WTC11 (cell line): Measurements from ENCODE around the gene ZNF587. TPM values are rescaled to one million over a fixed set of nuclear protein-coding genes. Genes with fewer than 3 reads are reported as not detected.

Experiments
- ATAC-seq: fragments of 200-7000 bp; cut with Tn5 transposase; 2 replicates; pipeline ENCODE4 v1.10.0; 2021; ENCODE audit warnings: mild to moderate bottlenecking, moderate library complexity
- CTCF ChIA-PET: fragments of 300-600 bp; sonication (Branson Sonifier 250); formaldehyde crosslinking; loops from one replicate; lab custom pipeline; 2021; ENCODE audit warnings: antibody characterized with exemption; lab: Charles Lee
- POLR2A ChIA-PET: fragments of 350-600 bp; sonication (Branson Sonifier 250); formaldehyde crosslinking; loops from one replicate; lab custom pipeline; 2021; ENCODE audit warnings: antibody characterized with exemption; lab: Charles Lee
- DNase-seq: peaks from one replicate; pipeline ENCODE4 v3.0.0; 2021; ENCODE audit warnings: low spot score
- H3K27ac Mint-ChIP-seq: 2 replicates; pipeline ENCODE4 v1.8.0; 2021; ENCODE audit warnings: mixed read lengths
- H3K27me3 Mint-ChIP-seq: 2 replicates; pipeline ENCODE4 v1.8.0; 2021; ENCODE audit warnings: low read depth, mild to moderate bottlenecking, moderate library complexity, mixed read lengths
- H3K36me3 Mint-ChIP-seq: 2 replicates; pipeline ENCODE4 v1.8.0; 2021; ENCODE audit warnings: mixed read lengths
- H3K4me1 Mint-ChIP-seq: 2 replicates; pipeline ENCODE4 v1.8.0; 2022; ENCODE audit warnings: mixed read lengths
- H3K4me3 Mint-ChIP-seq: 2 replicates; pipeline ENCODE4 v1.8.0; 2021; ENCODE audit warnings: mild to moderate bottlenecking, moderate library complexity, mixed read lengths
- H3K9me3 Mint-ChIP-seq: 2 replicates; pipeline ENCODE4 v1.8.0; 2021; ENCODE audit warnings: mixed read lengths
- E2F1 ChIP-seq: sonication (generic); formaldehyde crosslinking; IDR thresholded peaks from 2 replicates; pipeline ENCODE4 v1.8.0; 2022; ENCODE audit warnings: mild to moderate bottlenecking, missing genetic modification reagents
- ELF4 ChIP-seq: sonication (generic); formaldehyde crosslinking; IDR thresholded peaks from 2 replicates; pipeline ENCODE4 v1.8.1; 2022; ENCODE audit warnings: low read depth, mild to moderate bottlenecking, moderate library complexity, missing genetic modification reagents
- FOXK1 ChIP-seq: sonication (generic); formaldehyde crosslinking; IDR thresholded peaks from 2 replicates; pipeline ENCODE4 v1.8.0; 2022; ENCODE audit warnings: mild to moderate bottlenecking, moderate library complexity, missing genetic modification reagents
- GTF2I ChIP-seq: fragments of 250-450 bp; sonication (Bioruptor Pico); conservative IDR thresholded peaks from 2 replicates; pipeline ENCODE4 v1.4.0; 2021; ENCODE audit warnings: mild to moderate bottlenecking
- MLX ChIP-seq: sonication (generic); formaldehyde crosslinking; IDR thresholded peaks from 2 replicates; pipeline ENCODE4 v1.8.1; 2023; ENCODE audit warnings: mild to moderate bottlenecking, missing genetic modification reagents, moderate library complexity
- MYBL2 ChIP-seq: sonication (generic); formaldehyde crosslinking; IDR thresholded peaks from 2 replicates; pipeline ENCODE4 v1.8.1; 2023; ENCODE audit warnings: mild to moderate bottlenecking, moderate library complexity, missing genetic modification reagents
- NFE2L1 ChIP-seq: sonication (generic); formaldehyde crosslinking; IDR thresholded peaks from 2 replicates; pipeline ENCODE4 v1.8.1; 2023; ENCODE audit warnings: missing genetic modification reagents
- NFYB ChIP-seq: sonication (generic); formaldehyde crosslinking; conservative IDR thresholded peaks from 2 replicates; pipeline ENCODE4 v1.8.0; 2022; ENCODE audit warnings: low read depth, missing genetic modification reagents
- PRDM15 ChIP-seq: sonication (generic); formaldehyde crosslinking; IDR thresholded peaks from 2 replicates; pipeline ENCODE4 v1.8.0; 2022; ENCODE audit warnings: missing genetic modification reagents
- SMAD3 ChIP-seq: sonication (generic); formaldehyde crosslinking; IDR thresholded peaks from 2 replicates; pipeline ENCODE4 v1.8.0; 2022; ENCODE audit warnings: missing genetic modification reagents, mild to moderate bottlenecking, borderline replicate concordance
- TEAD1 ChIP-seq: sonication (generic); formaldehyde crosslinking; IDR thresholded peaks from 2 replicates; pipeline ENCODE4 v1.8.0; 2022; ENCODE audit warnings: mild to moderate bottlenecking, missing genetic modification reagents
- USF1 ChIP-seq: sonication (generic); formaldehyde crosslinking; IDR thresholded peaks from 2 replicates; pipeline ENCODE4 v1.8.0; 2022; ENCODE audit warnings: mild to moderate bottlenecking, missing genetic modification reagents
- USF2 ChIP-seq: sonication (generic); formaldehyde crosslinking; IDR thresholded peaks from 2 replicates; pipeline ENCODE4 v1.8.1; 2023; ENCODE audit warnings: mild to moderate bottlenecking, missing genetic modification reagents, moderate library complexity
- ZBTB21 ChIP-seq: sonication (generic); formaldehyde crosslinking; IDR thresholded peaks from 2 replicates; pipeline ENCODE4 v1.8.1; 2023; ENCODE audit warnings: mild to moderate bottlenecking, missing genetic modification reagents, borderline replicate concordance
- ZNF396 ChIP-seq: fragments of 250-450 bp; sonication (Bioruptor Pico); IDR thresholded peaks from 2 replicates; pipeline ENCODE4 v1.8.0; 2021; ENCODE audit warnings: mild to moderate bottlenecking, moderate library complexity, borderline replicate concordance
- total RNA-seq: library from RNA; stranded (reverse); gene quantifications from 3 replicates; pipeline ENCODE4 v1.2.3, GENCODE V29; 2021
- TF ChIP-seq, protein P1 (sequence below): sonication (generic); formaldehyde crosslinking; IDR thresholded peaks from 2 replicates; pipeline ENCODE4 v1.8.1; 2023; ENCODE audit warnings: mild to moderate bottlenecking, missing genetic modification reagents
- TF ChIP-seq, protein P2 (sequence below): fragments of 250-450 bp; sonication (Bioruptor Pico); IDR thresholded peaks from 2 replicates; pipeline ENCODE4 v1.9.0; 2021; ENCODE audit warnings: mild to moderate bottlenecking
- TF ChIP-seq, protein P3 (sequence below): sonication (generic); formaldehyde crosslinking; IDR thresholded peaks from 2 replicates; pipeline ENCODE4 v1.8.0; 2022; ENCODE audit warnings: mild to moderate bottlenecking, missing genetic modification reagents
- TF ChIP-seq, protein P4 (sequence below): sonication (generic); formaldehyde crosslinking; IDR thresholded peaks from 2 replicates; pipeline ENCODE4 v1.8.0; 2022; ENCODE audit warnings: mild to moderate bottlenecking, missing genetic modification reagents

The ZNF587 gene
- total RNA-seq, 1 experiment from 2014 or later: 57.0 TPM

GRCh38 chr19:57813919-57814504 is 35.6 kb upstream of the ZNF587 start (continued):
- TF ChIP-seq, protein P1, sequence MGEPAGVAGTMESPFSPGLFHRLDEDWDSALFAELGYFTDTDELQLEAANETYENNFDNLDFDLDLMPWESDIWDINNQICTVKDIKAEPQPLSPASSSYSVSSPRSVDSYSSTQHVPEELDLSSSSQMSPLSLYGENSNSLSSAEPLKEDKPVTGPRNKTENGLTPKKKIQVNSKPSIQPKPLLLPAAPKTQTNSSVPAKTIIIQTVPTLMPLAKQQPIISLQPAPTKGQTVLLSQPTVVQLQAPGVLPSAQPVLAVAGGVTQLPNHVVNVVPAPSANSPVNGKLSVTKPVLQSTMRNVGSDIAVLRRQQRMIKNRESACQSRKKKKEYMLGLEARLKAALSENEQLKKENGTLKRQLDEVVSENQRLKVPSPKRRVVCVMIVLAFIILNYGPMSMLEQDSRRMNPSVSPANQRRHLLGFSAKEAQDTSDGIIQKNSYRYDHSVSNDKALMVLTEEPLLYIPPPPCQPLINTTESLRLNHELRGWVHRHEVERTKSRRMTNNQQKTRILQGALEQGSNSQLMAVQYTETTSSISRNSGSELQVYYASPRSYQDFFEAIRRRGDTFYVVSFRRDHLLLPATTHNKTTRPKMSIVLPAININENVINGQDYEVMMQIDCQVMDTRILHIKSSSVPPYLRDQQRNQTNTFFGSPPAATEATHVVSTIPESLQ: no peak
- TF ChIP-seq, protein P2, sequence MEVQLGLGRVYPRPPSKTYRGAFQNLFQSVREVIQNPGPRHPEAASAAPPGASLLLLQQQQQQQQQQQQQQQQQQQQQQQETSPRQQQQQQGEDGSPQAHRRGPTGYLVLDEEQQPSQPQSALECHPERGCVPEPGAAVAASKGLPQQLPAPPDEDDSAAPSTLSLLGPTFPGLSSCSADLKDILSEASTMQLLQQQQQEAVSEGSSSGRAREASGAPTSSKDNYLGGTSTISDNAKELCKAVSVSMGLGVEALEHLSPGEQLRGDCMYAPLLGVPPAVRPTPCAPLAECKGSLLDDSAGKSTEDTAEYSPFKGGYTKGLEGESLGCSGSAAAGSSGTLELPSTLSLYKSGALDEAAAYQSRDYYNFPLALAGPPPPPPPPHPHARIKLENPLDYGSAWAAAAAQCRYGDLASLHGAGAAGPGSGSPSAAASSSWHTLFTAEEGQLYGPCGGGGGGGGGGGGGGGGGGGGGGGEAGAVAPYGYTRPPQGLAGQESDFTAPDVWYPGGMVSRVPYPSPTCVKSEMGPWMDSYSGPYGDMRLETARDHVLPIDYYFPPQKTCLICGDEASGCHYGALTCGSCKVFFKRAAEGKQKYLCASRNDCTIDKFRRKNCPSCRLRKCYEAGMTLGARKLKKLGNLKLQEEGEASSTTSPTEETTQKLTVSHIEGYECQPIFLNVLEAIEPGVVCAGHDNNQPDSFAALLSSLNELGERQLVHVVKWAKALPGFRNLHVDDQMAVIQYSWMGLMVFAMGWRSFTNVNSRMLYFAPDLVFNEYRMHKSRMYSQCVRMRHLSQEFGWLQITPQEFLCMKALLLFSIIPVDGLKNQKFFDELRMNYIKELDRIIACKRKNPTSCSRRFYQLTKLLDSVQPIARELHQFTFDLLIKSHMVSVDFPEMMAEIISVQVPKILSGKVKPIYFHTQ (CRISPR knock-in tag): no peak
- TF ChIP-seq ZNF396 (CRISPR knock-in tag): no peak
- no peak for TF ChIP-seq E2F1 (CRISPR knock-in tag)
- TF ChIP-seq, protein P3, sequence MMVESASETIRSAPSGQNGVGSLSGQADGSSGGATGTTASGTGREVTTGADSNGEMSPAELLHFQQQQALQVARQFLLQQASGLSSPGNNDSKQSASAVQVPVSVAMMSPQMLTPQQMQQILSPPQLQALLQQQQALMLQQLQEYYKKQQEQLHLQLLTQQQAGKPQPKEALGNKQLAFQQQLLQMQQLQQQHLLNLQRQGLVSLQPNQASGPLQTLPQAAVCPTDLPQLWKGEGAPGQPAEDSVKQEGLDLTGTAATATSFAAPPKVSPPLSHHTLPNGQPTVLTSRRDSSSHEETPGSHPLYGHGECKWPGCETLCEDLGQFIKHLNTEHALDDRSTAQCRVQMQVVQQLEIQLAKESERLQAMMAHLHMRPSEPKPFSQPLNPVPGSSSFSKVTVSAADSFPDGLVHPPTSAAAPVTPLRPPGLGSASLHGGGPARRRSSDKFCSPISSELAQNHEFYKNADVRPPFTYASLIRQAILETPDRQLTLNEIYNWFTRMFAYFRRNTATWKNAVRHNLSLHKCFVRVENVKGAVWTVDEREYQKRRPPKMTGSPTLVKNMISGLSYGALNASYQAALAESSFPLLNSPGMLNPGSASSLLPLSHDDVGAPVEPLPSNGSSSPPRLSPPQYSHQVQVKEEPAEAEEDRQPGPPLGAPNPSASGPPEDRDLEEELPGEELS: no peak
- no peak for TF ChIP-seq MLX (CRISPR knock-in tag)
- TF ChIP-seq, all 79 proteins: peak for 0

- CTCF ChIA-PET: interaction anchor here (0.5 to 1.3 kb wide), 8 partner anchors 10 to 140 kb away, joined by 3 to 10 read pairs (median 4); partner anchors contain the start of genes ZNF586, ZNF587B and ZNF776
- ATAC-seq (peak; percentile 88), DNase-seq (peak; percentile 85)
- POLR2A ChIA-PET: interaction anchor here (0.6 to 1.4 kb wide), 11 partner anchors 10 to 230 kb away, joined by 3 to 11 read pairs (median 6); partner anchors contain the start of genes ZNF154, ZNF551, ZNF586 and ZNF587
- no peaks in the 10 kb centered on the region for H3K27me3 Mint-ChIP-seq
- no peaks in the 10 kb centered on the region for H3K9me3 Mint-ChIP-seq
- H3K27ac Mint-ChIP-seq: peak within 1 kb of the TSS; percentile 92
- H3K4me3 Mint-ChIP-seq: peak within 1 kb of the TSS; percentile 96
- peaks cover 38% of the 10 kb centered on the region for H3K4me1 Mint-ChIP-seq
- peaks cover 24% of the 10 kb centered on the region for H3K36me3 Mint-ChIP-seq
- TF ChIP-seq USF1 (CRISPR knock-in tag) (peak; percentile 48), ELF4 (CRISPR knock-in tag) (no peak), GTF2I (CRISPR knock-in tag) (0 out of 2 replicates have a peak, but pooled peaks have one; percentile 30), SMAD3 (CRISPR knock-in tag) (peak; percentile 42; the same call in 1 of the 2 replicates), NFE2L1 (no peak), NFYB (CRISPR knock-in tag) (peak; percentile 80), TEAD1 (CRISPR knock-in tag) (0 out of 2 replicates have a peak, but pooled peaks have one; percentile 23), USF2 (peak; percentile 40), ZBTB21 (CRISPR knock-in tag) (no peak), PRDM15 (no peak), MYBL2 (CRISPR knock-in tag) (no peak), FOXK1 (0 out of 2 replicates have a peak, but pooled peaks have one; percentile 27)
- TF ChIP-seq, protein P4, sequence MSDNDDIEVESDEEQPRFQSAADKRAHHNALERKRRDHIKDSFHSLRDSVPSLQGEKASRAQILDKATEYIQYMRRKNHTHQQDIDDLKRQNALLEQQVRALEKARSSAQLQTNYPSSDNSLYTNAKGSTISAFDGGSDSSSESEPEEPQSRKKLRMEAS (CRISPR knock-in tag): peak; percentile 67
Measured at GRCh38 chr19:57814505-57815246, 35.0 kb upstream of the ZNF587 start, which contains the start of gene ZNF552. Gene ZNF552 (minus strand): TSS chr19:57814913. CDS start chr19:57814743, 170 bp downstream.
